PFSK-1 (cell line): ENCODE results near the gene NKX1-2.

Source experiments
- FOXP2 ChIP-seq: optimal IDR thresholded peaks from 2 replicates; pipeline ENCODE3; 2011; ENCODE audit warnings: borderline replicate concordance, control low read depth, inconsistent platforms; ENCODE audit not compliant: insufficient read depth; ENCODE audit errors: extremely low read length, extremely low read depth
- POLR2AphosphoS5 ChIP-seq: IDR thresholded peaks from 2 replicates; pipeline ENCODE4 v1.6.1; 2012; ENCODE audit warnings: low read depth, mild to moderate bottlenecking, control low read depth, low read length, moderate library complexity
- SIN3A ChIP-seq: IDR thresholded peaks from 2 replicates; pipeline ENCODE4 v1.6.1; 2012; ENCODE audit warnings: mild to moderate bottlenecking, low read length, moderate library complexity, borderline replicate concordance; ENCODE audit not compliant: insufficient read depth
- TAF1 ChIP-seq: IDR thresholded peaks from 2 replicates; pipeline ENCODE4 v1.6.1; 2012; ENCODE audit warnings: low read length, control low read depth, borderline replicate concordance; ENCODE audit not compliant: insufficient read depth
- TF ChIP-seq, protein P1 (sequence below), 2 experiments: IDR thresholded peaks; 2 replicates each; pipeline versions ENCODE4 v1.6.1 to v1.8.0; 2011 to 2012; ENCODE audit warnings: low read depth in 2 of 2, low read length in 2 of 2, control low read depth in 1 of 2, inconsistent platforms in 1 of 2, mild to moderate bottlenecking in 1 of 2, moderate library complexity in 1 of 2; ENCODE audit not compliant: insufficient read depth in 1 of 2

Gene NKX1-2

DNA sequence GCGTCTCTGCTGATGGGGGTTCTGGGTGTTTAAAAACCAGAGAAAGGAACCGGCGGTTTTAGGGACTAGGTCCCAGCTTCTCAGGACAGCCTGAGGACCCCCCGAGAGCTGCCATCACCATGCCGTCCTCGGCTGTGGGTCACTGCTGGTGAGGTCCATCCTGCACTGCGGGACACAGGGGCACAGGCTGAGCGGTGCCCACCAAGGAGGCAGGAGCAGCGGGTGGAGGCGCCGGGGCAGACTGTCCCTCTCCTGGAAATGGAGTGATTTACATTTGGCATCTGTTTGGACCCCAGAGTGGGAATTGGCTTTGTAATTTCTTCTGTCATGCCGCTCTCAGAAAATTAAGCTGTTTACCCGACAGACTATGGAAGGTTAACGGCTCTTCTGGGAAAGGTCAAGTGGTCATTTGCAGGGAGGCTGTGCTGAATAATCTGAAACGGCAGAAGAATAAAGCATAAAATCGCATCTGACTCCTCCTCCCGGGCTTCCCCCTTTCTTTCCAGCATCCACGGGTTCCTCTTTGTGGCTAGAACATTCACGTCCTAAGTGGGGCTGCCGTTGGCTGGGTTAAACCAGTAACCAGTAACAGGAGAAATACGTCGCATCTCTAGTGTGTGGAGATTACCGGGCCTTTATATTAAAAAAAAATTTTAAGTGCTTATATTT, 43.5 kb upstream of the NKX1-2 start:
- TF ChIP-seq POLR2AphosphoS5 (no peak), FOXP2 (no peak), SIN3A (no peak), TAF1 (no peak)
- TF ChIP-seq, protein P1, sequence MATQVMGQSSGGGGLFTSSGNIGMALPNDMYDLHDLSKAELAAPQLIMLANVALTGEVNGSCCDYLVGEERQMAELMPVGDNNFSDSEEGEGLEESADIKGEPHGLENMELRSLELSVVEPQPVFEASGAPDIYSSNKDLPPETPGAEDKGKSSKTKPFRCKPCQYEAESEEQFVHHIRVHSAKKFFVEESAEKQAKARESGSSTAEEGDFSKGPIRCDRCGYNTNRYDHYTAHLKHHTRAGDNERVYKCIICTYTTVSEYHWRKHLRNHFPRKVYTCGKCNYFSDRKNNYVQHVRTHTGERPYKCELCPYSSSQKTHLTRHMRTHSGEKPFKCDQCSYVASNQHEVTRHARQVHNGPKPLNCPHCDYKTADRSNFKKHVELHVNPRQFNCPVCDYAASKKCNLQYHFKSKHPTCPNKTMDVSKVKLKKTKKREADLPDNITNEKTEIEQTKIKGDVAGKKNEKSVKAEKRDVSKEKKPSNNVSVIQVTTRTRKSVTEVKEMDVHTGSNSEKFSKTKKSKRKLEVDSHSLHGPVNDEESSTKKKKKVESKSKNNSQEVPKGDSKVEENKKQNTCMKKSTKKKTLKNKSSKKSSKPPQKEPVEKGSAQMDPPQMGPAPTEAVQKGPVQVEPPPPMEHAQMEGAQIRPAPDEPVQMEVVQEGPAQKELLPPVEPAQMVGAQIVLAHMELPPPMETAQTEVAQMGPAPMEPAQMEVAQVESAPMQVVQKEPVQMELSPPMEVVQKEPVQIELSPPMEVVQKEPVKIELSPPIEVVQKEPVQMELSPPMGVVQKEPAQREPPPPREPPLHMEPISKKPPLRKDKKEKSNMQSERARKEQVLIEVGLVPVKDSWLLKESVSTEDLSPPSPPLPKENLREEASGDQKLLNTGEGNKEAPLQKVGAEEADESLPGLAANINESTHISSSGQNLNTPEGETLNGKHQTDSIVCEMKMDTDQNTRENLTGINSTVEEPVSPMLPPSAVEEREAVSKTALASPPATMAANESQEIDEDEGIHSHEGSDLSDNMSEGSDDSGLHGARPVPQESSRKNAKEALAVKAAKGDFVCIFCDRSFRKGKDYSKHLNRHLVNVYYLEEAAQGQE (IDR thresholded peaks at IDR 0.05; ENCODE audit: insufficient read depth in 1 of 2, low read depth in 2 of 2, low read length in 2 of 2), result no peak

DNA sequence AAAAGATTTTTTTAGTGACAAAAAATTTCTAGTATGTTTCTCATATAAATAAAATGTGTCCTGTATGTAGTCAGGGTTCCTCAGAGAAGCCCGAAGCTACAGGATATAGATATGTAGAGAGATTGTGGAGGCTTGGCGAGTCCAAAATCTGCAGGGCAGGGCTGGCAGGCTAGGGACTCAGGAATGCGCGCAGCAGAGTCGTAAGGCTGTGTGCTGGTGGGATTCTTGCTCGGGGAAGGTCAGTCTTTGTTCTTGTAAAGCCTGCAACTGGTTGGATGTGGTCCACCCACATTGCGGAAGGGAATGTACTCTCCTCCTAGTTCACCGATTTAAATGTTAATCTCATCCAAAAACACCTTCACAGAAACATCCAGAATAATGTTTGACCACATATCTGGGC, 42.4 kb upstream of the NKX1-2 start:
- TF ChIP-seq, protein P1 (IDR thresholded peaks at IDR 0.05; ENCODE audit: insufficient read depth in 1 of 2, low read depth in 2 of 2, low read length in 2 of 2), result no peak
- TF ChIP-seq POLR2AphosphoS5 (no peak), FOXP2 (no peak), SIN3A (no peak), TAF1 (no peak)

DNA sequence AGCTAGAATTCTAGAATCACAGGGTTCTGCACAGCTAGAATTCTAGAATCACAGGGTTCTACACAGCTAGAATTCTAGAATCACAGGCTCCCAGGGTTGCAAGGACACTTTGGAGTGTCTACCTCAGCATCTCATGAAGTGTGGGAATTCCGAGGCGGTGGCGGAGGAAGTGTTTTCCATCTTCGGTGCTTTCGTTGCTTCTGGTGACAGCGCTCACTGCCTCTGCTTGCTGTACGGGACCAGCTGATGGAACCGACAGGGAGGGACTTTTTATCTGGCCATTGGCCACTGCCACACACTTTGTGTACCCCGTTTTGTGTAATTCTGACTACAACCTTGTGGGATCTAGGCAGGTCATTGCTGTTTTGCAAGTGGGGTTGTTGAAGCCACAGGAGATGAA, 41.3 kb upstream of the NKX1-2 start:
- TF ChIP-seq, protein P1 (IDR thresholded peaks at IDR 0.05; ENCODE audit: insufficient read depth in 1 of 2, low read depth in 2 of 2, low read length in 2 of 2), result no peak
- TF ChIP-seq SIN3A (no peak), FOXP2 (no peak), POLR2AphosphoS5 (no peak), TAF1 (no peak)

DNA sequence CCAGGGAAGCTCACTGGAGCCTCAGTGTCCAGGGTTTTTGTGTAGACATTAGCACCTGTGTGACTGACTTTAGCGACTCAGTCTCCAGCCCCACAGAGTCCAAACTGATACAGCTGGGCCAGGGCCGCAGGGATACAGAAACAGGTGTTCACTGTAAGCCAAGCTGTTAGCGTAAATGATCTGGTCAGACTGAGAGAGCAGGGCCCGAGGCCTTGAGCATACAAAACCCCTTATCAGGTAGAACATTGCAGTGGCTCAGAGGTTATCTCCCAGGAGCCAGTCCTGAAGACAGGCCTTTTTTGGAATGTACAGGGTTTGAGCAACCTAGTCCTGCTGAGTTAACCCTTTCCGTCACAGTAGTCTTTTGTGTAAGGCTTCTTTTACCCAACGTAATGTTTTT, 36.8 kb upstream of the NKX1-2 start:
- TF ChIP-seq TAF1 (no peak), FOXP2 (no peak), POLR2AphosphoS5 (no peak)
- TF ChIP-seq, protein P1 (IDR thresholded peaks at IDR 0.05; ENCODE audit: insufficient read depth in 1 of 2, low read depth in 2 of 2, low read length in 2 of 2), result no peak

DNA sequence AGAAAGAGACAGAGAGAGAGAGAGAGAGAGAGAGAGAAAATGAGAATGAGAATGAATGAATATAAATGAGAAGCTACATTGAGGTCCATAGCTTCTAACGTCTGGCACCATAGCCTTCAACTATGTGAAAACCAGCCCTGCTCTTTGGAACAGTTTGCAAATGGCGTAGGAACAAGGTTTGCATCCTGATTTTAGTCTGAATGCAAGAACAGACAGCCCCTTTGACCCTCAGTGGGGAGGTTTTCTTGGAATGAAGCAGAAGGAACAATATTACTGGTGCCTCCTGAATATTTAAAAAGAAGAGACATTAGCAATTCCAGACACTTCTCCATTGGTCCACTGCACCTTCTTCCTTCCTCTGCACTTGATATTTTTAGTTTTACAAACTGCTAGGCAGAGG, 34.8 kb upstream of the NKX1-2 start:
- TF ChIP-seq FOXP2 (no peak), POLR2AphosphoS5 (no peak), SIN3A (no peak), TAF1 (no peak)
- TF ChIP-seq, protein P1 (IDR thresholded peaks at IDR 0.05; ENCODE audit: insufficient read depth in 1 of 2, low read depth in 2 of 2, low read length in 2 of 2), result no peak
